GM12878 (cell line): ENCODE data around the gene LRCH3. TPM values are rescaled to one million over a fixed set of nuclear protein-coding genes. Genes with fewer than 3 reads are reported as not detected.

ENCODE experiments used
- ATAC-seq: fragments of 200-7000 bp; cut with Tn5 transposase; 3 replicates; pipeline ENCODE4 v1.9.1; 2020; ENCODE audit warnings: mild to moderate bottlenecking, moderate library complexity
- BruUV-seq: library from RNA; stranded (reverse); fragments of 400-500 nt; replicated peaks from 2 replicates; lab custom pipeline; 2021; lab: Mats Ljungman, UMichigan
- CTCF ChIA-PET: fragments of 300-600 bp; sonication (Branson Sonifier 250); formaldehyde crosslinking; extraction: SDS; loops from one replicate; lab custom pipeline; 2021; ENCODE audit warnings: inconsistent platforms; lab: Yijun Ruan, JAX
- POLR2A ChIA-PET: fragments of 350-600 bp; formaldehyde crosslinking; extraction: SDS; loops from one replicate; lab custom pipeline; 2021; ENCODE audit warnings: inconsistent platforms; lab: Charles Lee
- RAD21 ChIA-PET: fragments of 300-600 bp; sonication (Branson Sonifier 250); formaldehyde crosslinking; loops from one replicate; lab custom pipeline; 2023; ENCODE audit warnings: antibody characterized with exemption; ENCODE audit not compliant: unreplicated experiment; lab: Charles Lee
- SMC1A ChIA-PET: fragments of 300-600 bp; sonication (Branson Sonifier 250); formaldehyde crosslinking; loops from one replicate; lab custom pipeline; 2023; ENCODE audit not compliant: unreplicated experiment, uncharacterized antibody; lab: Charles Lee
- DNase-seq: peaks from one replicate; pipeline ENCODE4 v3.0.0-alpha.2; 2011; ENCODE audit warnings: low read depth, low spot score
- FAIRE-seq: peaks from 3 replicates; lab custom pipeline; 2011; peaks lifted over from hg19 to GRCh38; lab: Jason Lieb, UNC
- H2AFZ ChIP-seq: 2 replicates; pipeline ENCODE4 v1.6.0; 2011; ENCODE audit warnings: low read depth, low read length, control low read depth; ENCODE audit not compliant: control insufficient read depth
- H3K27ac ChIP-seq: 2 replicates; pipeline ENCODE4 v1.5.1; 2011; ENCODE audit warnings: control low read depth; ENCODE audit not compliant: control insufficient read depth, insufficient read depth
- H3K27me3 ChIP-seq, 2 experiments: replicated peaks in 1 of 2; 2 replicates each; pipeline versions ENCODE4 v1.6.0 to v1.6.1; 2011; ENCODE audit warnings: low read length in 1 of 2; ENCODE audit not compliant: control insufficient read depth in 2 of 2, insufficient read depth in 2 of 2
- H3K36me3 ChIP-seq, 2 experiments: 2 replicates each; pipeline ENCODE4 v1.5.1; 2011; ENCODE audit warnings: low read length in 1 of 2; ENCODE audit not compliant: control insufficient read depth in 2 of 2, insufficient read depth in 2 of 2
- H3K4me1 ChIP-seq: 2 replicates; pipeline ENCODE4 v1.6.1; 2011; ENCODE audit warnings: mild to moderate bottlenecking, low read length, moderate library complexity, mixed read lengths; ENCODE audit not compliant: control insufficient read depth, insufficient read depth
- H3K4me2 ChIP-seq: 2 replicates; pipeline ENCODE4 v1.6.0; 2011; ENCODE audit warnings: control low read depth; ENCODE audit not compliant: control insufficient read depth, insufficient read depth
- H3K4me3 ChIP-seq: fragments of 200-600 bp; sonication (generic); 2 replicates; pipeline ENCODE4 v1.5.1; 2016
- H3K79me2 ChIP-seq: 2 replicates; pipeline ENCODE4 v1.6.0; 2011; ENCODE audit warnings: low read length; ENCODE audit not compliant: control insufficient read depth, insufficient read depth
- H3K9ac ChIP-seq: 2 replicates; pipeline ENCODE4 v1.8.0; 2011; ENCODE audit warnings: low read length, control low read depth, mixed read lengths; ENCODE audit not compliant: control insufficient read depth, insufficient read depth
- H3K9me3 ChIP-seq: replicated peaks from 3 replicates; pipeline ENCODE4 v1.5.1; 2011; ENCODE audit warnings: mild to moderate bottlenecking, low read length; ENCODE audit not compliant: control insufficient read depth, insufficient read depth
- H4K20me1 ChIP-seq: 2 replicates; pipeline ENCODE4 v1.6.0; 2011; ENCODE audit not compliant: control insufficient read depth, insufficient read depth
- CBX3 ChIP-seq: fragments of 200-600 bp; sonication (generic); IDR thresholded peaks from 2 replicates; pipeline ENCODE4 v1.6.1; 2016; ENCODE audit warnings: low read depth, borderline replicate concordance
- CHD4 ChIP-seq: fragments of 200-600 bp; sonication (generic); IDR thresholded peaks from 2 replicates; pipeline ENCODE4 v1.6.1; 2016; ENCODE audit warnings: mild to moderate bottlenecking
- E2F4 ChIP-seq: IDR thresholded peaks from 2 replicates; pipeline ENCODE4 v1.6.1; 2012; ENCODE audit warnings: low read depth, low read length, improper control_type of control experiment
- EED ChIP-seq: sonication (generic); IDR thresholded peaks from 2 replicates; pipeline ENCODE4 v1.6.1; 2016; ENCODE audit warnings: antibody characterized with exemption, low read depth
- EP300 ChIP-seq, 2 experiments: fragments of 150-350 bp in 1 of 2; IDR thresholded peaks; 2 replicates each; pipeline ENCODE4 v1.6.1; 2011 to 2012; ENCODE audit warnings: low read depth in 2 of 2, low read length in 2 of 2, borderline replicate concordance in 1 of 2, improper control_type of control experiment in 1 of 2, inconsistent platforms in 1 of 2; ENCODE audit not compliant: control insufficient read depth in 1 of 2
- GABPA ChIP-seq: IDR thresholded peaks from 2 replicates; pipeline ENCODE4 v1.6.1; 2014; ENCODE audit warnings: antibody characterized with exemption, low read depth, mild to moderate bottlenecking, inconsistent platforms
- IKZF1 ChIP-seq: fragments of 450-650 bp; conservative IDR thresholded peaks from 2 replicates; pipeline ENCODE4 v1.6.1; 2017; ENCODE audit warnings: antibody characterized with exemption, mild to moderate bottlenecking
- IRF3 ChIP-seq: fragments of 450-650 bp; IDR thresholded peaks from 2 replicates; pipeline ENCODE4 v1.6.1; 2014; ENCODE audit warnings: mild to moderate bottlenecking
- JUNB ChIP-seq: IDR thresholded peaks from 2 replicates; pipeline ENCODE4 v1.6.1; 2016; ENCODE audit warnings: antibody characterized with exemption, mild to moderate bottlenecking
- NFXL1 ChIP-seq: fragments of 450-650 bp; IDR thresholded peaks from 2 replicates; pipeline ENCODE4 v1.6.1; 2017; ENCODE audit warnings: antibody characterized with exemption, mild to moderate bottlenecking, borderline replicate concordance
- NR2F1 ChIP-seq: fragments of 450-650 bp; conservative IDR thresholded peaks from 2 replicates; pipeline ENCODE4 v1.6.1; 2017; ENCODE audit warnings: mild to moderate bottlenecking
- POU2F2 ChIP-seq: IDR thresholded peaks from 3 replicates; pipeline ENCODE4 v1.6.1; 2011; ENCODE audit warnings: low read depth, mild to moderate bottlenecking, low read length, borderline replicate concordance
- RUNX3 ChIP-seq: IDR thresholded peaks from 2 replicates; pipeline ENCODE4 v1.6.1; 2012; ENCODE audit warnings: low read length, inconsistent platforms
- SPI1 ChIP-seq: IDR thresholded peaks from 2 replicates; pipeline ENCODE4 v1.6.1; 2011; ENCODE audit warnings: low read depth, mild to moderate bottlenecking, low read length, moderate library complexity, borderline replicate concordance; ENCODE audit not compliant: insufficient read depth
- SUPT20H ChIP-seq: IDR thresholded peaks from 2 replicates; pipeline ENCODE4 v1.6.1; 2011; ENCODE audit warnings: low read depth, mild to moderate bottlenecking, low read length, moderate library complexity, borderline replicate concordance; ENCODE audit not compliant: control insufficient read depth
- TCF3 ChIP-seq: IDR thresholded peaks from 2 replicates; pipeline ENCODE4 v1.6.1; 2012; ENCODE audit warnings: low read depth, mild to moderate bottlenecking, low read length, borderline replicate concordance; ENCODE audit not compliant: insufficient read depth
- ZNF592 ChIP-seq: fragments of 450-650 bp; IDR thresholded peaks from 2 replicates; pipeline ENCODE4 v1.6.1; 2017; ENCODE audit warnings: mild to moderate bottlenecking, moderate library complexity
- WGBS: methylation state at CpG from one replicate; pipeline ENCODE4 v1.1.6; 2016; ENCODE audit warnings: low lambda C conversion rate; ENCODE audit not compliant: insufficient replicate concordance, insufficient coverage; ENCODE audit errors: missing lambda C conversion rate; 5-methylcytosine and 5-hydroxymethylcytosine counted together
- in situ Hi-C: fragments of 300-500 bp; cut with MboI; formaldehyde crosslinking; loops from 9 replicates; pipeline ENCODE4 v1.14.3; 2018; ENCODE audit warnings: mixed read lengths
- intact Hi-C: fragments of 100-400 bp; cut with micrococcal nuclease; formaldehyde crosslinking; loops from one replicate; pipeline ENCODE4 v1.14.2; 2022; ENCODE audit not compliant: unreplicated experiment
- polyA plus RNA-seq, 11 experiments: library from polyadenylated mRNA; depleted of rRNA in 4 of 11; unstranded in 6 of 11; stranded (reverse) in 5 of 11; fragments of >200 nt; fragmentation: Nextera tagmentation in 4 of 11; fragmentation: Illumina TruSeq in 1 of 11; extraction: Ambion mirVana in 4 of 11; extraction: Trizol in 1 of 11; gene quantifications; 1 replicate in 1 of 11; 2 replicates in 10 of 11; pipeline versions ENCODE4 v1.2.1 to v1.2.3, GENCODE V29; 2011 to 2016; ENCODE audit warnings: inconsistent platforms in 2 of 11, missing spikeins in 2 of 11, low read depth in 1 of 11
- total RNA-seq, 4 experiments: library from RNA; depleted of rRNA in 3 of 4; stranded (reverse); fragments of >200 nt in 3 of 4; fragmentation: Illumina TruSeq in 1 of 4; extraction: Trizol in 1 of 4; gene quantifications; 2 replicates each; pipeline versions ENCODE4 v1.2.1 to v1.2.3, GENCODE V29; 2013 to 2021

LRCH3 gene
- total and polyA plus RNA-seq, 10 of the 15 experiments (the other 5 are each of a cell fraction or from before 2014, with no cell fraction given), result 3.9 to 136 (median 40.6) TPM

DNA sequence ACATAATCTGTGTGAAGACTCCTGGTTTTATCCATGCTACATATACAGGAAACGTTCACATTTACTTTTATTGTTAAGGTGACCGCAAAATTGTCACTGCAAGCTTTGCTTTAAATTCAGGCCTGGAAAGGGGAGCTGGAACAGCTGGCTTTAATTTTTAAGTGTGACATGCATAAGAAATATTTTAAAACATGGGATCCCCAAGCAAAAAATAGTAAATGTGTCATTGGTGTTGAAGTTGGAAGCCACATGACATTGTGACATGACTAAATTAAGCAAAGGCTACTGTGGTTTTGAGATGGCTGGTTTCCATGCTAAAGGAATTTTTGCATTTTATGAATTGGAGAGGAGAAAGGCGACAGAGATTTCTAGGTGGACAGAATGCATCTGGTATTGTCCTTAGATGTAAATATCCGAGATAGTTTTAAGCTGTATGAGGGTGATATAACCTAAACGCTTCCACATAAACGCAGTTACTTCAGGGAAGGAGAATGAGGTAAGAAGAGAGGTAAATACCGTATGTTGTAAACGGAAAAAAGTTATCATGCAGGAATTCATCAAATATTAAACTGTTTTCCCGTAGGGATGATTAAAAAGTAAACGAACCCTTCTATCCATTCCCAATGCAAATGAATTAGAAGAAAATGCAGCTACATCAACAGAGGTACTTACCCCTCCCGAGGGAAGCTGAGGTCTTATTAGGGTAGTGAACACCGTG, 42.3 kb upstream of the LRCH3 start:
- H3K9ac ChIP-seq, result peak overlapping the region; percentile 94
- POLR2A ChIA-PET, result interaction anchor here (0.5 to 1.2 kb wide), 9 partner anchors 10 to 71 kb away, joined by 3 to 8 read pairs (median 4); no protein-coding TSS in a partner anchor
- in situ Hi-C loops (no loop called here), intact Hi-C loops (loop anchor here (1.0 kb wide), 2 partner anchors 11 to 54 kb away; no protein-coding TSS in a partner anchor)
- peak overlapping the region; percentile 82 for H3K4me3 ChIP-seq
- SMC1A ChIA-PET, result interaction anchor here (0.6 to 2.0 kb wide), 15 partner anchors 11 to 77 kb away, joined by 3 to 15 read pairs (median 5); partner anchors contain the start of gene RUBCN
- peak overlapping the region; percentile 93 for H2AFZ ChIP-seq
- peaks cover 3% of the 10 kb centered on the region for H4K20me1 ChIP-seq
- ATAC-seq (no peak), FAIRE-seq (no peak), DNase-seq (no peak)
- H3K27ac ChIP-seq, result peak overlapping the region; percentile 68
- RAD21 ChIA-PET, result interaction anchor here (0.8 to 1.5 kb wide), 9 partner anchors 13 to 150 kb away, joined by 3 to 9 read pairs (median 3); no protein-coding TSS in a partner anchor
- TSS peak; percentile 74 for BruUV-seq
- no peaks in the 10 kb centered on the region for H3K9me3 ChIP-seq
- peaks cover 19% of the 10 kb centered on the region for H3K4me1 ChIP-seq
- CTCF ChIA-PET, result interaction anchor here (0.7 to 1.5 kb wide), 17 partner anchors 8 to 109 kb away, joined by 3 to 10 read pairs (median 3); partner anchors contain the start of gene LRCH3
- no peak for TF ChIP-seq GABPA
- TF ChIP-seq RUNX3, result peak; percentile 61
- no peak for TF ChIP-seq POU2F2
- no peak for TF ChIP-seq SPI1
- TF ChIP-seq CBX3, result no peak
- TF ChIP-seq SUPT20H, result no peak
- TF ChIP-seq E2F4, result no peak
- TF ChIP-seq EED, result peak; percentile 27; the same call in 1 of the 2 replicates
- no peak for TF ChIP-seq ZNF592
- TF ChIP-seq IRF3, result no peak
- TF ChIP-seq IKZF1, result no peak
- no peak for TF ChIP-seq CHD4
- no peak for TF ChIP-seq NFXL1
- no peak for TF ChIP-seq EP300 (IDR thresholded peaks at IDR 0.05; ENCODE audit: borderline replicate concordance in 1 of 2, control insufficient read depth in 1 of 2, low read depth in 2 of 2, low read length in 2 of 2)
- TF ChIP-seq JUNB, result 0 out of 2 replicates have a peak, but pooled peaks have one; percentile 6
- no peak for TF ChIP-seq NR2F1
- TF ChIP-seq TCF3, result no peak
- TF ChIP-seq, all 136 proteins: peak for 3
- Histone ChIP-seq H3K27me3 (no peaks in the 10 kb centered on the region), H3K36me3 (no peaks in the 10 kb centered on the region), H3K79me2 (peaks cover 44% of the 10 kb centered on the region), H3K4me2 (peak overlapping the region; percentile 99)
- 13% methylated on average over 12 of the region's 12 CpGs for WGBS
